IPS-20b (cell line): ENCODE data around the gene FBLN2.

ENCODE experiments used
- H3K27ac ChIP-seq: one replicate; pipeline ENCODE4 v1.5.1; 2013; ENCODE audit warnings: low read length
- H3K27me3 ChIP-seq: 2 replicates; pipeline ENCODE4 v1.6.1; 2013; ENCODE audit warnings: mild to moderate bottlenecking, low read length, inconsistent platforms; ENCODE audit not compliant: insufficient read depth
- H3K36me3 ChIP-seq: 2 replicates; pipeline ENCODE4 v1.6.1; 2013; ENCODE audit warnings: low read depth, mild to moderate bottlenecking, inconsistent platforms, low read length, moderate library complexity; ENCODE audit not compliant: insufficient read depth
- H3K4me1 ChIP-seq: 2 replicates; pipeline ENCODE4 v1.6.1; 2013; ENCODE audit warnings: mild to moderate bottlenecking, control low read depth, inconsistent platforms, low read length, moderate library complexity; ENCODE audit not compliant: insufficient read depth
- H3K4me3 ChIP-seq: 2 replicates; pipeline ENCODE4 v1.5.1; 2013; ENCODE audit warnings: mild to moderate bottlenecking, low read length, inconsistent platforms
- H3K9ac ChIP-seq: 2 replicates; pipeline ENCODE4 v1.6.1; 2013; ENCODE audit warnings: low read depth, mild to moderate bottlenecking, inconsistent platforms, low read length, moderate library complexity
- H3K9me3 ChIP-seq: 2 replicates; pipeline ENCODE4 v1.6.1; 2013; ENCODE audit warnings: mild to moderate bottlenecking, low read depth, low read length, inconsistent platforms; ENCODE audit not compliant: insufficient read depth

FBLN2 gene

GRCh38 chr3:13565581-13566452 is 16.9 kb downstream of the FBLN2 start:
- H3K36me3 ChIP-seq = no peaks in the 10 kb centered on the region
- H3K4me3 ChIP-seq = no peak overlapping the region
- H3K27me3 ChIP-seq = no peaks in the 10 kb centered on the region
- H3K27ac ChIP-seq = no peak overlapping the region
- peaks cover 3% of the 10 kb centered on the region; the same call in 1 of the 2 replicates for H3K4me1 ChIP-seq
- no peak overlapping the region for H3K9ac ChIP-seq
- H3K9me3 ChIP-seq = no peaks in the 10 kb centered on the region

GRCh38 chr3:13566453-13566748 is 17.5 kb downstream of the FBLN2 start:
- no peak overlapping the region for H3K4me3 ChIP-seq
- no peak overlapping the region for H3K27ac ChIP-seq
- H3K4me1 ChIP-seq = peaks cover 3% of the 10 kb centered on the region; the same call in 1 of the 2 replicates
- no peak overlapping the region for H3K9ac ChIP-seq
- H3K9me3 ChIP-seq = no peaks in the 10 kb centered on the region
- H3K27me3 ChIP-seq = no peaks in the 10 kb centered on the region
- no peaks in the 10 kb centered on the region for H3K36me3 ChIP-seq

- peaks cover 3% of the 10 kb centered on the region; the same call in 1 of the 2 replicates for H3K4me1 ChIP-seq
- H3K9ac ChIP-seq = no peak overlapping the region
- no peak overlapping the region for H3K4me3 ChIP-seq
- H3K36me3 ChIP-seq = no peaks in the 10 kb centered on the region
- no peak overlapping the region for H3K27ac ChIP-seq
- no peaks in the 10 kb centered on the region for H3K9me3 ChIP-seq
- no peaks in the 10 kb centered on the region for H3K27me3 ChIP-seq
These were observed 17.9 kb downstream of the FBLN2 start for GRCh38 chr3:13566769-13567310.

- H3K9ac ChIP-seq = no peak overlapping the region
- H3K36me3 ChIP-seq = no peaks in the 10 kb centered on the region
- H3K9me3 ChIP-seq = no peaks in the 10 kb centered on the region
- no peak overlapping the region for H3K4me3 ChIP-seq
- no peak overlapping the region for H3K27ac ChIP-seq
- no peaks in the 10 kb centered on the region for H3K27me3 ChIP-seq
- H3K4me1 ChIP-seq = peaks cover 3% of the 10 kb centered on the region; the same call in 1 of the 2 replicates
These were observed 19.0 kb downstream of the FBLN2 start for GRCh38 chr3:13567684-13568514.

- Histone ChIP-seq H3K9ac (no peak overlapping the region), H3K27ac (no peak overlapping the region), H3K27me3 (no peaks in the 10 kb centered on the region), H3K4me3 (no peak overlapping the region), H3K9me3 (no peaks in the 10 kb centered on the region), H3K36me3 (no peaks in the 10 kb centered on the region), H3K4me1 (peaks cover 3% of the 10 kb centered on the region; the same call in 1 of the 2 replicates)
These were observed 19.6 kb downstream of the FBLN2 start for GRCh38 chr3:13568515-13569028.

GRCh38 chr3:13569201-13569600 is 20.3 kb downstream of the FBLN2 start:
- H3K27me3 ChIP-seq = no peaks in the 10 kb centered on the region
- H3K4me1 ChIP-seq = peaks cover 3% of the 10 kb centered on the region; the same call in 1 of the 2 replicates
- H3K4me3 ChIP-seq = no peak overlapping the region
- no peak overlapping the region for H3K27ac ChIP-seq
- no peaks in the 10 kb centered on the region for H3K36me3 ChIP-seq
- no peaks in the 10 kb centered on the region for H3K9me3 ChIP-seq
- H3K9ac ChIP-seq = no peak overlapping the region

GRCh38 chr3:13569641-13570390 is 20.9 kb downstream of the FBLN2 start:
- Histone ChIP-seq H3K27me3 (no peaks in the 10 kb centered on the region), H3K9ac (no peak overlapping the region), H3K27ac (no peak overlapping the region), H3K4me1 (peaks cover 1% of the 10 kb centered on the region), H3K4me3 (no peak overlapping the region), H3K9me3 (no peaks in the 10 kb centered on the region), H3K36me3 (no peaks in the 10 kb centered on the region)

- Histone ChIP-seq H3K9me3 (no peaks in the 10 kb centered on the region), H3K27me3 (no peaks in the 10 kb centered on the region), H3K27ac (no peak overlapping the region), H3K4me1 (peaks cover 8% of the 10 kb centered on the region), H3K4me3 (no peak overlapping the region), H3K36me3 (no peaks in the 10 kb centered on the region), H3K9ac (no peak overlapping the region)
These were observed 21.7 kb downstream of the FBLN2 start for GRCh38 chr3:13570391-13571194.

- Histone ChIP-seq H3K4me1 (peaks cover 10% of the 10 kb centered on the region), H3K27me3 (no peaks in the 10 kb centered on the region), H3K4me3 (no peak overlapping the region), H3K9me3 (no peaks in the 10 kb centered on the region), H3K27ac (no peak overlapping the region), H3K36me3 (no peaks in the 10 kb centered on the region), H3K9ac (no peak overlapping the region)
These were observed 22.3 kb downstream of the FBLN2 start for GRCh38 chr3:13571264-13571663.

- no peaks in the 10 kb centered on the region for H3K36me3 ChIP-seq
- H3K9ac ChIP-seq = no peak overlapping the region
- no peak overlapping the region for H3K27ac ChIP-seq
- H3K27me3 ChIP-seq = no peaks in the 10 kb centered on the region
- no peak overlapping the region for H3K4me3 ChIP-seq
- no peaks in the 10 kb centered on the region for H3K9me3 ChIP-seq
- H3K4me1 ChIP-seq = peaks cover 13% of the 10 kb centered on the region
These were observed 23.2 kb downstream of the FBLN2 start for GRCh38 chr3:13571831-13572750.
